ENCODE data around the gene PXDC1. TPM values are rescaled to one million over a fixed set of nuclear protein-coding genes. Genes with fewer than 3 reads are reported as not detected.

The PXDC1 gene
- total RNA-seq, 1 donor from 2014 or later, result 64.5 TPM

- H3K36me3 ChIP-seq (ENCODE audit: control insufficient read depth, insufficient read depth, low read length), result no peaks in the 10 kb centered on the region
- no peaks in the 10 kb centered on the region for H3K27me3 ChIP-seq (ENCODE audit: control insufficient read depth, insufficient read depth, low read length)
- no peak overlapping the region for H3K4me3 ChIP-seq (ENCODE audit: low read depth, low read length)
- FAIRE-seq (no peak), DNase-seq (ENCODE audit: low read depth) (no peak)
- no peak for TF ChIP-seq CTCF (IDR thresholded peaks at IDR 0.05; ENCODE audit: insufficient read depth, low read length, severe bottlenecking)
These were observed 45.2 kb upstream of the PXDC1 start for GRCh38 chr6:3796719-3797041.

GRCh38 chr6:3795836-3796718, 44.6 kb upstream of the PXDC1 start:
- Histone ChIP-seq H3K36me3 (ENCODE audit: control insufficient read depth, insufficient read depth, low read length) (no peaks in the 10 kb centered on the region), H3K27me3 (ENCODE audit: control insufficient read depth, insufficient read depth, low read length) (no peaks in the 10 kb centered on the region), H3K4me3 (ENCODE audit: low read depth, low read length) (no peak overlapping the region)
- TF ChIP-seq CTCF (IDR thresholded peaks at IDR 0.05; ENCODE audit: insufficient read depth, low read length, severe bottlenecking), result no peak
- FAIRE-seq (no peak), DNase-seq (ENCODE audit: low read depth) (peak; percentile 87)

GRCh38 chr6:3794092-3794491, 42.6 kb upstream of the PXDC1 start:
- H3K36me3 ChIP-seq (ENCODE audit: control insufficient read depth, insufficient read depth, low read length), result no peaks in the 10 kb centered on the region
- no peak for TF ChIP-seq CTCF (IDR thresholded peaks at IDR 0.05; ENCODE audit: insufficient read depth, low read length, severe bottlenecking)
- DNase-seq (ENCODE audit: low read depth) (no peak), FAIRE-seq (no peak)
- no peak overlapping the region for H3K4me3 ChIP-seq (ENCODE audit: low read depth, low read length)
- no peaks in the 10 kb centered on the region for H3K27me3 ChIP-seq (ENCODE audit: control insufficient read depth, insufficient read depth, low read length)

- H3K36me3 ChIP-seq (ENCODE audit: control insufficient read depth, insufficient read depth, low read length), result no peaks in the 10 kb centered on the region
- FAIRE-seq (no peak), DNase-seq (ENCODE audit: low read depth) (no peak)
- H3K4me3 ChIP-seq (ENCODE audit: low read depth, low read length), result no peak overlapping the region
- TF ChIP-seq CTCF (IDR thresholded peaks at IDR 0.05; ENCODE audit: insufficient read depth, low read length, severe bottlenecking), result no peak
- no peaks in the 10 kb centered on the region for H3K27me3 ChIP-seq (ENCODE audit: control insufficient read depth, insufficient read depth, low read length)
These were observed 42.0 kb upstream of the PXDC1 start for GRCh38 chr6:3793545-3793944.

- no peak for DNase-seq (ENCODE audit: low read depth)
- FAIRE-seq, result no peak
These were observed 40.2 kb upstream of the PXDC1 start for GRCh38 chr6:3791526-3792203.

More at GRCh38 chr6:3791526-3792203, 40.2 kb upstream of the PXDC1 start:
- no peak for TF ChIP-seq CTCF (IDR thresholded peaks at IDR 0.05; ENCODE audit: insufficient read depth, low read length, severe bottlenecking)
- Histone ChIP-seq H3K36me3 (ENCODE audit: control insufficient read depth, insufficient read depth, low read length) (no peaks in the 10 kb centered on the region), H3K27me3 (ENCODE audit: control insufficient read depth, insufficient read depth, low read length) (no peaks in the 10 kb centered on the region), H3K4me3 (ENCODE audit: low read depth, low read length) (no peak overlapping the region)
